HG03354 (cell line): ENCODE data around the gene ATXN10.
"Not testable (repeated sequence)": the region's sequence is repeated elsewhere in the genome, so short reads cannot be mapped to it uniquely, and the experiment has no call there.

ENCODE experiments used
- ATAC-seq: cut with Tn5 transposase; IDR thresholded peaks from one replicate; pipeline ENCODE4 v1.9.1; 2021; ENCODE audit warnings: mild to moderate bottlenecking; ENCODE audit not compliant: unreplicated experiment, poor library complexity, severe bottlenecking

Gene ATXN10

DNA sequence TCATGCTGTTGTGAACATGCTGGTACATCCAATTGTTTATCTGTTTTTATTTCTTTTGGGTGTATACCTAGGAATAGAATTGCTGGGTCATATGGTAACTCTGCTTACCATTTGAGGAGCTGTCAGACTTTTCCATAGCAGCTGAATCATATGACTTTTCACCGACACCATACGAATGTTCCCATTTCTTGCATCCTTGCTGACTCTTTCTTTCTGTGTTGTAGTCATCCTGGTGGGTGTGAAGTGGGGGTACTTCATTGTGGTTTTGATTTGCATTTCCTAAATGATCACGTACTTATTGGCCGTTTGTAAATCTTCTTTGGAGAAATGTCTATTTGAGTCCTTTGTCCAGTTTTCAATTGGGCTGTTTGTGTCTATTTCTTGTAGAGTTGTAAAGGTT lies 26.5 kb downstream of the ATXN10 start:
- no peak for ATAC-seq

GRCh38 chr22:45702981-45703380 lies 31.3 kb downstream of the ATXN10 start:
- ATAC-seq = no peak

- ATAC-seq = no peak
Measured at GRCh38 chr22:45703758-45704157, 32.1 kb downstream of the ATXN10 start.

GRCh38 chr22:45704648-45705047 lies 33.0 kb downstream of the ATXN10 start:
- ATAC-seq = no peak

GRCh38 chr22:45707605-45708004 lies 36.0 kb downstream of the ATXN10 start:
- no peak for ATAC-seq

DNA sequence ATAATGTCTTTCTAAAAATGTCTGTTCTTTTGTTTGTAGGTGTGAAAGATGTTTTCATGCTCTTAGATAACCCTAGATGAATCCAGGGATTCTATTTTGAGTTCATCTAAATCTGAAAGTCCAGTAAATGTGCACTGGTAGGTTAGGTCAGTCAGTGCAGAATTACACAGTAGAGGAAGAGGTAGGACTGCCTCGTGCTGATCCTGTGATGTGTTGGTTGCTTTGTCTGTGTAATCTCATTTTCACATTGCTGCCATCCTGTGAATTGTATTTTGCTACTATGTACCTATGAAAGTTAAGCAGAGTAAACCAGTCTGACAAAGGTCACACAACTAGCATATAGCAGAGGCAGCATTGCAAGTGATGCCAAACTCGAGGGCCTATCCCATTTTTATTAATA lies 36.5 kb downstream of the ATXN10 start:
- no peak for ATAC-seq

- ATAC-seq = no peak
Measured at GRCh38 chr22:45709060-45709739, 37.6 kb downstream of the ATXN10 start.

DNA sequence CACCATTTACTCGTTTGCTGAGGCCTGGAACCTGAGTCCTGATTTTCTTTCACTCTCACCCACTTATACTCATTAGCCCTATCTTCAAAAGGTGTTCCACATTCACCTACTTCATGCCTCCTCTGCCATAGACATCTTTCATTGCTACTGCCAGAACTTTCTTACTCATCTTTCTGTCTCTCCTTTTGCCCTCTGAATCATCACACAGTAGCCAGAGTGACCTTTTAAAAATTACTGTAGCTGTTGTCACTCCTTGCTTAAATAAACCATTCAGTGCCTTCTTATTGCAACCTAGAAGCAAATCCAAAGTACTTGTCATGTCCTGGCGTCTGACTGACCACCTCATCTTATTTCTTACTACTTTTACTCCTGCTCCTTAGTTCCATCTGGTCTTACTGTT lies 38.2 kb downstream of the ATXN10 start:
- no peak for ATAC-seq

- no peak for ATAC-seq
Measured at GRCh38 chr22:45710469-45710868, 38.8 kb downstream of the ATXN10 start.

DNA sequence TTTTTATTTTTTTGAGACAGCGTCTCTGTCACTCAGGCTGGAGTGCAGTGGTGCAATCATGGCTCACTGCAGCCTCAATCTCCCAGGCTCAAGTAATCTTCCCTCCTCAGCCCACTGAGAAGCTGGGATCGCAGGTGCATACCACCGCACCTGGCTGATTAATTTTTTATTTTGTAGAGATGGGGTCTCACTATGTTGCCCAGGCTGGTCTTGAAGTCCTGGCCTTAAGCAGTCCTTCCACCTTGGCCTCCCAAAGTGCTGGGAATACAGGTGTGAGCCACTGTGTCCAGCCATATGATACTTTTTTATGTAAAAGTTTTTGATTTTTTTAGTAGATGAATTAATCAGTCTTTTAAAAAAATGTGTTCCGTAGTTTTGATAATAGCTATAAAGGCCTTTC lies 42.8 kb downstream of the ATXN10 start:
- not testable (repeated sequence) for ATAC-seq

GRCh38 chr22:45717789-45718188 lies 46.2 kb downstream of the ATXN10 start:
- no peak for ATAC-seq

- ATAC-seq = no peak
Measured at GRCh38 chr22:45718391-45718790, 46.8 kb downstream of the ATXN10 start.

DNA sequence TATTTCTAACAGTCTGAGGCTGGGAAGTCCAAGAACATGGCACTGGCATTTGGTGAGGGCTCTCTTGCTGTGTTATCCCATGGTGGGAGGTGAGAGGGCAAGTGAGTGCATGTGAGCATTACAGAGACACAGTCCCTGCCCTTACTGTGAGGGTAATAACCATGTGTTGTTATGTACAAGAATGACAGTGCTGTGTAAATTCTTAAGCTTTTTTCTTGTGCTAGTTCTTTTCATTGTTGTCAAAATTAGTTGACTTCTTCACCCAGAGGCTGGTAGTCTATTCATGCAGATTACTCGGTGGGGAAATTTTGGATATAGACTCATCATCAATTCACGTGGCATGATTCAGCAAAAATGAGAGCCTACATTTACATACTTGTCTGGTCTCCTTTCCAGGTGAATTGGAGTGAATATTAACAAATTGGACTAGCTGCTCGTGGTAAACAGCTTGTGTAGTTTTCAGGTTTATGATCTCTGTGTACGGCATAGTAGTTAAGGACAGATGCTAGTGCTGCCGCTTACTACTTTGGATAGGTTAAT lies 49.3 kb downstream of the ATXN10 start:
- no peak for ATAC-seq

GRCh38 chr22:45722006-45722405 lies 50.4 kb downstream of the ATXN10 start:
- no peak for ATAC-seq

DNA sequence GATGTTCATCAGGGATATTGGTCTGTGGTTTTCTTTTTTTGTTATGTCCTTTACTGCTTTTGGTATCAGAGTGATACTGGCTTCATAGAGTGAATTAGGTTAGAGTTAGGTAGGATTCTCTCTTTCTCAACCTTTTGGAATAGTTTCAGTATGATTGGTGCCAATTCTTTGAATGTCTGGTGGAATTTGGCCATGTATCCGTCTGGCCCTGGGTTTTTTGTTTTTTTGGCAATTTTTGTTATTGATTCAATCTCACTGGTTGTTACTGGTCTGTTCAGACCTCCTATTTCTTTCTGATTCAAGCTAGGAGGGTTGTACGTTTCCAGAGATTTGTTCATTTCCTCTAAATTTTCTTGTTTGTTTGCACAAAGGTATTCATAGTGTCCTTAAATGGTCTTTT lies 54.4 kb downstream of the ATXN10 start:
- no peak for ATAC-seq

GRCh38 chr22:45731041-45731797 lies 59.6 kb downstream of the ATXN10 start:
- no peak for ATAC-seq

DNA sequence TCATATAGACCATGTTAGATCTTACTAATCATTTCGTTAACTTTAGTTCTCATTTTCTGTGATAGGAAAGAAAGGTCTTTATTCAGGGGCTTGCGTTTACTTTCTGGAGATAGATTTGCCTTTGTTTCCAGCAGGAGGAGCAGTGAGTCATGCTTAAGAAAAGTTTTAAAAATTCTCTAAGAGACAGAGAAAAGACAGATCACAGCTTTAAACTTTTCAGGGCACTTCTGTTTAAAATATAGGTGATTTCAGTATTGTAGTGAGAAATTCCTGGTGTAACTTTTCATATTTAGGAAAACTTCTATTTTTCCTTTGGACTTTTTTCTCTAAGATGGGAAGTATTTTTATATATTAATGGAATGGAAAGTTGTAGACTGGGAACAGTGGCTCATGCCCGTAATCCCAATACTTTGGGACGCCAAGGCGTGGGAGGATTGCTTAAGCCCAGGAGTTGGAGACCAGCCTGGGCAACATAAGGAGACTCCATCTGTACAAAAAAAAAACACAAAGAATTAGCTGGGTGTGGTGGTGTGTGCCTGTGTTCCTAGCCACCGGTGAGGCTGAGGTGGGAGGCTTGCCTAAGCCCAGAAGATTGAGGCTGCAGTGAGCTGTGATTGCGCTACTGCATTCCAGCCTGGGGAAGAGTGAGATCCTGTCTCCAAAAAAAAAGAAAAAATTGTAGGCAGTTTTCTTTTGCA lies 60.3 kb downstream of the ATXN10 start:
- no peak for ATAC-seq

DNA sequence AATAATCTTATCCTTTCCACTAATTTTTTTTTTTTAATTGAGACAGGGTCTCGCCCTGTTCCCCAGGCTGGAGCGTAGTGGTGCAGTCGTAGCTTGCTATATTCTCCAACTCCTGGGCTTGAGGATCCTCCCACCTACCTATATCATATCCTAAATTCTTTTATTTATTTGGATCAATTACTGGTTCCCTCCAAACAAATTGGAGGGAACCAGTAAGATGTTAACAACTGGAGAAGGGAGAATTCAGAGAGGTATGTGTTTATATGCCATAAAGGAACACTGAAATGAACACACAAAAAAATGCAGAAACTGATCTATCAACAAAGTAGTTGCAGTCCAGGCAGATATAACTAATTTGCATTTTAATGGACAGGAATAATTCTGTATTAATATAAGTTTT lies 63.6 kb downstream of the ATXN10 start:
- ATAC-seq = no peak

DNA sequence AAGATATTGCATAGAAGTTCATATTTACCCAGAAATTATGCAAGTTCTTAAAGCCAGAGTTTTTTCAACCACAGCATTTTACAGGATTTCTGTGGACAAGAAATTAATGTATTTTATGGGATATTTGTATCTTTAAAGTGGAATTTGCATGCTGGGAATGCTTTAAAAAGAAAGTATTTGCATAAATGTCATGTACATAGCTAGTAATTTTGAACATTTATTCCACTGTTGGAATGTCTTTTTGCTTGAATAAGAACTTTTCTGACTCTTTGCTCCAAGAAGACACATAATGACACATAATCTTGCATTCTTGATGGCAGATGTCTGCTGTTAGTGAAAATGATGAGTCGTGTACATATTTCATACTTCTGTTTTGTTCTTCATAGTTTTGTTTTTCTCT lies 66.6 kb downstream of the ATXN10 start:
- no peak for ATAC-seq

- no peak for ATAC-seq
Measured at GRCh38 chr22:45740236-45740635, 68.6 kb downstream of the ATXN10 start.
